GM12801 (cell line): ENCODE data around the gene FOXJ3.

Experiments
- CTCF ChIP-seq: IDR thresholded peaks from one replicate; pipeline ENCODE4 v1.5.1; 2011; ENCODE audit warnings: control low read depth; ENCODE audit not compliant: insufficient read length; ENCODE audit errors: extremely low read depth

FOXJ3 gene

GRCh38 chr1:42206164-42206563 lies 128.9 kb downstream of the FOXJ3 start:
- no peak for TF ChIP-seq CTCF

- no peak for TF ChIP-seq CTCF
Observed at GRCh38 chr1:42201986-42202385, 133.0 kb downstream of the FOXJ3 start.

DNA sequence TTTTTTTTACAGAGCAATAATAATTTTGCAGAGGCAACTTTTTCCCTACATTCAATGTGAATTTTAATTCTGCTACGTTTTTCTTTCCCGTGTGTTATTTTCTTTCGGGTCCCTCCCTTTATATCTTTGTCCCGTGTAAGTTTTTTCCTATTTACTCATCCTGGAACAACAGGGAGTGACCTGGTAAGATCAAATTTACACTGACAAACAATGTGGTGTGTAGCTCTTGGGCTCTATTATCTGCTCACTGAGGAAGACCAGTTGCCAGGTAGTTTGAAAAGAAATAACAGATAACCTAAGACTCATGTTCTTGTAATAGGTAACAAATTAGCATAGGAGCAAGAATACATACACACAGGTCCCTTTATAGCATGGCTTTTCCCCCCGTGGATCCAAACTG lies 136.8 kb downstream of the FOXJ3 start:
- TF ChIP-seq CTCF = no peak

DNA sequence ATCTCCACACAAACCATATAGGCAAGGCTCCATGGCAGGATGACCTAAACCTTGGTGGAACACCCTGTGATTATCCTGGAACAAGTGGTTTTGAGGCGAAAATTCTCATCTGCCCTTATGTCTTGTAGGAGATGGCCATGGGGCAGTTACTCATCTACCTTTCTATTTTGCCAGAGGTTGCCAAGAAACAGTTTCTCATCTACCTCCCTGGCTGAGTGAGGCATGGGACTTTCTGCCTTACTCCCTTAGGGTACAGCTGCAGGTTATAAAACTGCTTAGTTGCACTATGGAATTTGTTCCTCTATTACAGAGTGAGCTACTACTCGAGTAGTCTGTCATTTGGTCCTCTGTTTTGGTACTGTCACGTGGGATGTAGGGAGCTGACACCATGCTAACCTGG lies 139.2 kb downstream of the FOXJ3 start:
- no peak for TF ChIP-seq CTCF

GRCh38 chr1:42192106-42192505 lies 142.9 kb downstream of the FOXJ3 start:
- TF ChIP-seq CTCF = no peak

GRCh38 chr1:42191319-42191718 lies 143.7 kb downstream of the FOXJ3 start:
- TF ChIP-seq CTCF = no peak

- TF ChIP-seq CTCF = no peak
Observed at GRCh38 chr1:42189931-42190853, 144.8 kb downstream of the FOXJ3 start.
